ENCODE results near the gene PHPT1.

Gene PHPT1

GRCh38 chr9:136889858-136890257 is 40.6 kb downstream of the PHPT1 start:
- DNase-seq = no peak

GRCh38 chr9:136890661-136891060 is 41.5 kb downstream of the PHPT1 start:
- DNase-seq = no peak

GRCh38 chr9:136896027-136896426 is 46.8 kb downstream of the PHPT1 start:
- no peak for DNase-seq

GRCh38 chr9:136898483-136899100 is 49.4 kb downstream of the PHPT1 start:
- no peak for DNase-seq

GRCh38 chr9:136899196-136899595 is 50.0 kb downstream of the PHPT1 start:
- DNase-seq = no peak

- no peak for DNase-seq
Measured at GRCh38 chr9:136900556-136900955, 51.3 kb downstream of the PHPT1 start.

All from NCI-H82 (cell line).